Psoas muscle (tissue), 8 donors: Measurements from ENCODE around the gene RBP3. TPM values are rescaled to one million over a fixed set of nuclear protein-coding genes. Genes with fewer than 3 reads are reported as not detected.

Experiments used
- ATAC-seq, 4 donors: fragments of 200-7000 bp; cut with Tn5 transposase; one replicate each; pipeline ENCODE4 v1.9.1; 2020; ENCODE audit warnings: moderate library complexity in 3 of 4, mild to moderate bottlenecking in 2 of 4
- DNase-seq, 2 donors: peaks; one replicate each; pipeline ENCODE4 v3.0.0-alpha.2; 2020
- H3K27ac ChIP-seq: fragments of 200-600 bp; one replicate; pipeline ENCODE4 v1.8.0; 2022
- H3K27me3 ChIP-seq, 3 donors: fragments of 200-600 bp in 1 of 3; one replicate each; pipeline versions ENCODE4 v1.6.1 to v1.8.0; 2013 to 2022; ENCODE audit warnings: low read length in 2 of 3, mild to moderate bottlenecking in 2 of 3, moderate library complexity in 1 of 3; ENCODE audit not compliant: insufficient read depth in 3 of 3
- H3K36me3 ChIP-seq, 2 donors: fragments of 200-600 bp in 1 of 2; one replicate each; pipeline versions ENCODE4 v1.6.1 to v1.8.0; 2013 to 2022; ENCODE audit warnings: low read depth in 1 of 2, mild to moderate bottlenecking in 1 of 2, moderate library complexity in 1 of 2; ENCODE audit not compliant: insufficient read depth in 1 of 2
- H3K4me1 ChIP-seq: fragments of 200-600 bp; one replicate; pipeline ENCODE4 v1.8.0; 2022
- H3K4me3 ChIP-seq: fragments of 200-600 bp; one replicate; pipeline ENCODE4 v1.8.0; 2022; ENCODE audit warnings: mild to moderate bottlenecking
- H3K9me3 ChIP-seq: fragments of 200-600 bp; one replicate; pipeline ENCODE4 v1.8.0; 2022
- CTCF ChIP-seq: fragments of 200-600 bp; IDR thresholded peaks from one replicate; pipeline ENCODE4 v1.8.0; 2022; ENCODE audit warnings: antibody characterized with exemption
- WGBS, 3 donors: extraction: QIAGEN DNeasy Blood & Tissue Kit; methylation state at CpG; one replicate each; pipeline versions ENCODE4 v1.1.6 to v1.1.7; 2013; 5-methylcytosine and 5-hydroxymethylcytosine counted together
- intact Hi-C, 2 donors: fragments of 100-400 bp; cut with DNase I; formaldehyde crosslinking; loops; one replicate each; pipeline versions ENCODE4 v1.11.0 to v1.14.2; 2022
- long read RNA-seq, 2 donors: library from polyadenylated mRNA; unstranded; transcript quantifications; one replicate each; pipeline ENCODE4 v2.0.0, GENCODE V29; 2021
- polyA plus RNA-seq, 3 donors: library from polyadenylated mRNA; stranded (reverse); fragments of 200-250 nt; gene quantifications; one replicate each; pipeline ENCODE4 v1.2.3, GENCODE V29; 2013
- total RNA-seq, 4 donors: library from RNA; stranded (reverse); fragmentation: NEBNext Ultra II Directional in 2 of 4; extraction: Animal tissue kit (Norgen Biotek cat#: 25700) in 2 of 4; gene quantifications; one replicate each; pipeline versions ENCODE4 v1.2.1 to v1.2.4, GENCODE V29; 2021 to 2023
- donor health status: healthy with polysubstance abuse.
- donor health status: DM: no; HTN: no; CAD: no; lungs with moderate emphysema.
- donor health status: Bipolar disorder and iron deficiency.
- donor health status: healthy.
- donor health status: DM: yes; HTN: yes; CAD: no.
- donor health status: DM: no; HTN: no; CAD: no.
- donor health status: DM: no; HTN: no; CAD: no.
- donor health status: DM: yes; HTN: yes; CAD: no.

RBP3 gene
- not detected for total RNA-seq
- not detected for polyA plus RNA-seq
- long read RNA-seq, donor 1: 0 reads
- long read RNA-seq, donor 2: 0 reads

- H3K27me3 ChIP-seq: no peaks in the 10 kb centered on the region
- intact Hi-C loops: no loop called here
- H3K9me3 ChIP-seq: no peaks in the 10 kb centered on the region
- TF ChIP-seq CTCF: no peak
- H3K4me3 ChIP-seq: no peak within 1 kb of the TSS
- ATAC-seq (no peak), DNase-seq (peak in 1 of 2 donors; percentile 12)
- WGBS, 3 donors: 50 to 73% (median 63%) methylated on average over 5 of the region's 5 CpGs
- no peaks in the 10 kb centered on the region for H3K4me1 ChIP-seq
- no peaks in the 10 kb centered on the region for H3K36me3 ChIP-seq
- H3K27ac ChIP-seq: no peak within 1 kb of the TSS
Observed at GRCh38 chr10:47348138-47348651, at the start of gene RBP3. Gene RBP3 (plus strand): TSS chr10:47348363. CDS start chr10:47348485, 122 bp downstream.

- peaks cover 0 to 34% (median 0%) of the 10 kb centered on the region in 3 donors for H3K27me3 ChIP-seq
- H3K36me3 ChIP-seq: no peaks in the 10 kb centered on the region
- ATAC-seq: no peak
- no peak overlapping the region for H3K27ac ChIP-seq
- no peak for TF ChIP-seq CTCF
- no peak for DNase-seq
- 77 to 88% (median 86%) methylated on average over 1 of the region's 1 CpG for whole genome bisulfite sequencing, 3 donors
- intact Hi-C loops: no loop called here
- H3K9me3 ChIP-seq: no peaks in the 10 kb centered on the region
- no peak overlapping the region for H3K4me3 ChIP-seq
- H3K4me1 ChIP-seq: no peaks in the 10 kb centered on the region
Observed at GRCh38 chr10:47298715-47299114, 49.4 kb upstream of the RBP3 start.

- no peak for TF ChIP-seq CTCF
- peaks cover 0 to 33% (median 0%) of the 10 kb centered on the region in 3 donors for H3K27me3 ChIP-seq
- no peak within 1 kb of the TSS for H3K27ac ChIP-seq
- ATAC-seq: peak in 1 of 4 donors; percentile 20
- intact Hi-C loops: no loop called here
- no peaks in the 10 kb centered on the region for H3K36me3 ChIP-seq
- H3K4me3 ChIP-seq: peak within 1 kb of the TSS; percentile 60
- DNase-seq: no peak
- no peaks in the 10 kb centered on the region for H3K9me3 ChIP-seq
- 5 to 12% (median 7%) methylated on average over 35 to 64 of the region's 64 CpGs for WGBS, 3 donors
- H3K4me1 ChIP-seq: no peaks in the 10 kb centered on the region
Observed at GRCh38 chr10:47299611-47300428, 48.3 kb upstream of the RBP3 start, which contains the start of gene GDF10. Gene GDF10 (plus strand): TSS chr10:47300197. CDS start chr10:47300652, 455 bp downstream.

- H3K36me3 ChIP-seq: no peaks in the 10 kb centered on the region
- peaks cover 0 to 29% (median 0%) of the 10 kb centered on the region in 3 donors for H3K27me3 ChIP-seq
- H3K9me3 ChIP-seq: no peaks in the 10 kb centered on the region
- no peak for TF ChIP-seq CTCF
- H3K4me3 ChIP-seq: peak overlapping the region; percentile 60
- no peaks in the 10 kb centered on the region for H3K4me1 ChIP-seq
- 2 to 5% (median 3%) methylated on average over 40 to 57 of the region's 57 CpGs for whole genome bisulfite sequencing, 3 donors
- intact Hi-C loops: no loop called here
- no peak overlapping the region for H3K27ac ChIP-seq
- DNase-seq (no peak), ATAC-seq (peak in 3 of 4 donors; percentile 18 to 42 (median 38))
Observed at GRCh38 chr10:47300429-47300931, 47.7 kb upstream of the RBP3 start.
